HepG2 (cell line): ENCODE results near the gene JAGN1. TPM values are rescaled to one million over a fixed set of nuclear protein-coding genes. Genes with fewer than 3 reads are reported as not detected.

Experiments
- CAMTA2 ChIP-seq: sonication (generic); formaldehyde crosslinking; IDR thresholded peaks from 2 replicates; pipeline ENCODE4 v1.4.0; 2020; ENCODE audit warnings: mild to moderate bottlenecking, missing genetic modification reagents, borderline replicate concordance
- CENPBD1 ChIP-seq: sonication (generic); formaldehyde crosslinking; IDR thresholded peaks from 2 replicates; pipeline ENCODE4 v1.8.0; 2022; ENCODE audit warnings: missing genetic modification reagents, low read depth, mild to moderate bottlenecking, borderline replicate concordance
- ELF3 ChIP-seq: IDR thresholded peaks from 2 replicates; pipeline ENCODE4 v1.6.1; 2016; ENCODE audit warnings: missing genetic modification reagents, missing compliant biosample characterization
- HNRNPUL1 ChIP-seq: fragments of 200-400 bp; formaldehyde crosslinking; IDR thresholded peaks from 2 replicates; pipeline ENCODE4 v1.6.1; 2017; ENCODE audit warnings: low read depth, mild to moderate bottlenecking, low read length, moderate library complexity
- KIAA2018 ChIP-seq: sonication (generic); formaldehyde crosslinking; IDR thresholded peaks from 2 replicates; pipeline ENCODE4 v1.5.0; 2020; ENCODE audit warnings: mild to moderate bottlenecking, missing genetic modification reagents, borderline replicate concordance
- KMT2A ChIP-seq: sonication (generic); formaldehyde crosslinking; IDR thresholded peaks from 2 replicates; pipeline ENCODE4 v1.4.0; 2020; ENCODE audit warnings: missing genetic modification reagents
- MZF1 ChIP-seq: sonication (generic); formaldehyde crosslinking; IDR thresholded peaks from 2 replicates; pipeline ENCODE4 v1.8.1; 2023; ENCODE audit warnings: mild to moderate bottlenecking, missing genetic modification reagents, borderline replicate concordance
- PLRG1 ChIP-seq: fragments of 450-650 bp; conservative IDR thresholded peaks from 2 replicates; pipeline ENCODE4 v1.6.1; 2016
- PPARG ChIP-seq: conservative IDR thresholded peaks from 2 replicates; pipeline ENCODE4 v1.6.1; 2016; ENCODE audit warnings: missing biosample characterization, missing genetic modification reagents
- RARG ChIP-seq: sonication (generic); formaldehyde crosslinking; IDR thresholded peaks from 2 replicates; pipeline ENCODE4 v1.4.0; 2020; ENCODE audit warnings: low read depth, mild to moderate bottlenecking, missing genetic modification reagents
- RBM39 ChIP-seq: fragments of 200-400 bp; formaldehyde crosslinking; IDR thresholded peaks from one replicate; pipeline ENCODE4 v1.6.1; 2018; ENCODE audit warnings: antibody characterized with exemption, mild to moderate bottlenecking, low read depth, low read length; ENCODE audit not compliant: poor library complexity, severe bottlenecking
- REPIN1 ChIP-seq: sonication (generic); formaldehyde crosslinking; IDR thresholded peaks from 2 replicates; pipeline ENCODE4 v1.8.0; 2022; ENCODE audit warnings: missing genetic modification reagents, low read depth, mild to moderate bottlenecking, borderline replicate concordance
- SATB2 ChIP-seq: sonication (generic); formaldehyde crosslinking; IDR thresholded peaks from 2 replicates; pipeline ENCODE4 v1.5.0; 2020; ENCODE audit warnings: missing genetic modification reagents
- SIX4 ChIP-seq: sonication (generic); formaldehyde crosslinking; IDR thresholded peaks from 2 replicates; pipeline ENCODE4 v1.4.0; 2020; ENCODE audit warnings: missing genetic modification reagents
- SRY ChIP-seq: sonication (generic); formaldehyde crosslinking; IDR thresholded peaks from 2 replicates; pipeline ENCODE4 v1.8.0; 2022; ENCODE audit warnings: mild to moderate bottlenecking, missing genetic modification reagents
- ZNF362 ChIP-seq: sonication (generic); formaldehyde crosslinking; IDR thresholded peaks from 2 replicates; pipeline ENCODE4 v1.4.0; 2020; ENCODE audit warnings: missing genetic modification reagents, mild to moderate bottlenecking, borderline replicate concordance
- ZNF615 ChIP-seq: sonication (generic); formaldehyde crosslinking; IDR thresholded peaks from 2 replicates; pipeline ENCODE4 v1.5.0; 2020; ENCODE audit warnings: mild to moderate bottlenecking, missing genetic modification reagents, borderline replicate concordance
- ZNF724P ChIP-seq: sonication (generic); formaldehyde crosslinking; IDR thresholded peaks from 2 replicates; pipeline ENCODE4 v1.8.0; 2022; ENCODE audit warnings: missing genetic modification reagents, borderline replicate concordance
- polyA plus RNA-seq, 8 experiments: library from polyadenylated mRNA; depleted of rRNA in 3 of 8; stranded (reverse) in 7 of 8; unstranded in 1 of 8; fragments of >200 nt; fragmentation: Illumina TruSeq in 4 of 8; extraction: Trizol in 4 of 8; gene quantifications; 2 replicates each; pipeline versions ENCODE4 v1.2.1 to v1.2.3, GENCODE V29; 2011 to 2016; ENCODE audit warnings: low read depth in 4 of 8, missing spikeins in 1 of 8, mixed read lengths in 1 of 8; ENCODE audit not compliant: insufficient read depth in 1 of 8
- total RNA-seq, 5 experiments: library from RNA; depleted of rRNA; stranded (reverse); fragments of >200 nt; fragmentation: Illumina TruSeq; extraction: Trizol; gene quantifications; 2 replicates each; pipeline ENCODE4 v1.2.3, GENCODE V29; 2016; ENCODE audit warnings: low read depth in 1 of 5

JAGN1 gene
- total and polyA plus RNA-seq, 2 of the 13 experiments (the other 11 are each of a cell fraction or from before 2014, with no cell fraction given): 49.9 to 50.9 TPM

GRCh38 chr3:9902372-9903237, 12.2 kb downstream of the JAGN1 start, which contains the start of gene IL17RE (continued):
- TF ChIP-seq KMT2A (CRISPR knock-in tag) (no peak), HNRNPUL1 (no peak), ELF3 (CRISPR knock-in tag) (no peak), CAMTA2 (0 out of 2 replicates have a peak, but pooled peaks have one; percentile 31), REPIN1 (peak; percentile 23; the same call in 1 of the 2 replicates), RBM39 (no peak), RARG (CRISPR knock-in tag) (0 out of 2 replicates have a peak, but pooled peaks have one; percentile 30), SIX4 (CRISPR knock-in tag) (0 out of 2 replicates have a peak, but pooled peaks have one; percentile 5), MZF1 (CRISPR knock-in tag) (no peak), ZNF362 (CRISPR knock-in tag) (no peak), PPARG (no peak), KIAA2018 (no peak), SRY (CRISPR knock-in tag) (0 out of 2 replicates have a peak, but pooled peaks have one; percentile 70), PLRG1 (no peak), SATB2 (CRISPR knock-in tag) (no peak), ZNF724P (CRISPR knock-in tag) (no peak), CENPBD1 (CRISPR knock-in tag) (no peak), ZNF615 (CRISPR knock-in tag) (no peak)
